Measurements from ENCODE around the gene SH3GL1. TPM values are rescaled to one million over a fixed set of nuclear protein-coding genes. Genes with fewer than 3 reads are reported as not detected.
A peak's percentile ranks its signal among the peaks of the same experiment; 100 is the strongest.

Gene SH3GL1
- total and polyA plus RNA-seq, 9 of the 15 experiments (the other 6 are each of a cell fraction or from before 2014, with no cell fraction given), result 1.7 to 75.3 (median 25.7) TPM

DNA sequence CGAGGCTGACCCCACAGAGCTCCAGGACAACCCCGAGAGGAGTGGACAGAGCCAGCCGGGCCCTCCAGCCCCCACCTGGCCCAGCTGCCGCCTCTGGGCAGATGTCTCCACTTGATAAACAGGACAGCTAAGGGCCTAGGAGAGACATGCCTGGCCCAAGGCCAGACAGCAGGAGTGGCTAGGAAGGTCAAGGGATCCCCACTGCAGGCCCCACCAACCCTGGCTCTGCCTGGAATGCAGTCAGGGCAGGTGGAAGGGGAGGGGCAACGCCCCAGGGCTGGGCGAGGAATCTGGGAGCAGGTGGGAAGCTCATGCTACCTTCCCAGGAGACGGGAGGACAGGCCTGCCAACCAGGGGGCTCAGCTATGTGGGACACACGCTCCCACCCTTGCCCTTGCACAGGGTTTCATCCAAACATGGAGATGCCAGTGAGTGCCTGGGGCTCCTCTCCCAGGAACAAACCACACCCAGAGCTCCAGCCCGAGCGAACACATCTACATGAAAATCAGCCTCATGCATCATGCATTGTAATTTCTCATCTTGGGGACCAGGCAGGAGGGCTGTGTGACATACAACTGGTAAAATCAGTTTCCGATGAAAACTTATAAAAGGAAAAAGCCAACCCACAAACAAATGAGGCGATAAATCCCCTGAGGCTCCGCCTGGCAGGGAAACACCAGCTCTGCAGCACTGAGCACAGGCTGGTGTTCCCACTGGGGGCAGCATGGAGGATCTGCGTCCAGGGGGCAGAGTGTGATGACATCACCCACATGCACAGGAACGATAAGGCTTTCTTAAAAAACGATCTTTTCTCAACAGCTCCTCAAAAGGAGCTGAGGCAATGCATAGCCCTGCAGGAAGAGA, 25.0 kb downstream of the SH3GL1 start (continued):
- TF ChIP-seq, protein P1, sequence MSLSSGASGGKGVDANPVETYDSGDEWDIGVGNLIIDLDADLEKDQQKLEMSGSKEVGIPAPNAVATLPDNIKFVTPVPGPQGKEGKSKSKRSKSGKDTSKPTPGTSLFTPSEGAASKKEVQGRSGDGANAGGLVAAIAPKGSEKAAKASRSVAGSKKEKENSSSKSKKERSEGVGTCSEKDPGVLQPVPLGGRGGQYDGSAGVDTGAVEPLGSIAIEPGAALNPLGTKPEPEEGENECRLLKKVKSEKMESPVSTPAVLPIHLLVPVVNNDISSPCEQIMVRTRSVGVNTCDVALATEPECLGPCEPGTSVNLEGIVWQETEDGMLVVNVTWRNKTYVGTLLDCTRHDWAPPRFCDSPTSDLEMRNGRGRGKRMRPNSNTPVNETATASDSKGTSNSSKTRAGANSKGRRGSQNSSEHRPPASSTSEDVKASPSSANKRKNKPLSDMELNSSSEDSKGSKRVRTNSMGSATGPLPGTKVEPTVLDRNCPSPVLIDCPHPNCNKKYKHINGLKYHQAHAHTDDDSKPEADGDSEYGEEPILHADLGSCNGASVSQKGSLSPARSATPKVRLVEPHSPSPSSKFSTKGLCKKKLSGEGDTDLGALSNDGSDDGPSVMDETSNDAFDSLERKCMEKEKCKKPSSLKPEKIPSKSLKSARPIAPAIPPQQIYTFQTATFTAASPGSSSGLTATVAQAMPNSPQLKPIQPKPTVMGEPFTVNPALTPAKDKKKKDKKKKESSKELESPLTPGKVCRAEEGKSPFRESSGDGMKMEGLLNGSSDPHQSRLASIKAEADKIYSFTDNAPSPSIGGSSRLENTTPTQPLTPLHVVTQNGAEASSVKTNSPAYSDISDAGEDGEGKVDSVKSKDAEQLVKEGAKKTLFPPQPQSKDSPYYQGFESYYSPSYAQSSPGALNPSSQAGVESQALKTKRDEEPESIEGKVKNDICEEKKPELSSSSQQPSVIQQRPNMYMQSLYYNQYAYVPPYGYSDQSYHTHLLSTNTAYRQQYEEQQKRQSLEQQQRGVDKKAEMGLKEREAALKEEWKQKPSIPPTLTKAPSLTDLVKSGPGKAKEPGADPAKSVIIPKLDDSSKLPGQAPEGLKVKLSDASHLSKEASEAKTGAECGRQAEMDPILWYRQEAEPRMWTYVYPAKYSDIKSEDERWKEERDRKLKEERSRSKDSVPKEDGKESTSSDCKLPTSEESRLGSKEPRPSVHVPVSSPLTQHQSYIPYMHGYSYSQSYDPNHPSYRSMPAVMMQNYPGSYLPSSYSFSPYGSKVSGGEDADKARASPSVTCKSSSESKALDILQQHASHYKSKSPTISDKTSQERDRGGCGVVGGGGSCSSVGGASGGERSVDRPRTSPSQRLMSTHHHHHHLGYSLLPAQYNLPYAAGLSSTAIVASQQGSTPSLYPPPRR (CRISPR knock-in tag; IDR thresholded peaks at IDR 0.05; ENCODE audit: borderline replicate concordance), result no peak
- TF ChIP-seq CCNT2 (IDR thresholded peaks at IDR 0.05; ENCODE audit: borderline replicate concordance, extremely low read depth, insufficient read length, low read depth, low read length) (no peak), DNMT1 (IDR thresholded peaks at IDR 0.05) (no peak), COPS2 (conservative IDR thresholded peaks at IDR 0.05) (no peak), IRF2 (CRISPR knock-in tag; IDR thresholded peaks at IDR 0.05) (no peak), NONO (IDR thresholded peaks at IDR 0.05; ENCODE audit: low read depth in 2 of 2, low read length in 1 of 2) (peak in 1 of 2 experiments; percentile 58; a peak in 1 of 4 replicates), CHD2 (IDR thresholded peaks at IDR 0.05; ENCODE audit: low read depth, low read length) (no peak), PRPF4 (IDR thresholded peaks at IDR 0.05; ENCODE audit: insufficient read depth, low read depth, low read length, poor library complexity, severe bottlenecking) (no peak), SMAD3 (CRISPR knock-in tag; conservative IDR thresholded peaks at IDR 0.05) (no peak), MNT (conservative IDR thresholded peaks at IDR 0.05) (peak in 1 of 2 experiments; percentile 81; a peak in 3 of 4 replicates), KLF10 (CRISPR knock-in tag; IDR thresholded peaks at IDR 0.05) (no peak), BRD4 (IDR thresholded peaks at IDR 0.05) (no peak), SRSF1 (IDR thresholded peaks at IDR 0.05; ENCODE audit: low read depth, low read length) (no peak), JUND (IDR thresholded peaks at IDR 0.05; ENCODE audit: borderline replicate concordance, low read depth, low read length) (peak; percentile 99), JUND (tag; IDR thresholded peaks at IDR 0.05; ENCODE audit: borderline replicate concordance, low read depth, low read length) (peak; percentile 99)
- TF ChIP-seq, protein P2, sequence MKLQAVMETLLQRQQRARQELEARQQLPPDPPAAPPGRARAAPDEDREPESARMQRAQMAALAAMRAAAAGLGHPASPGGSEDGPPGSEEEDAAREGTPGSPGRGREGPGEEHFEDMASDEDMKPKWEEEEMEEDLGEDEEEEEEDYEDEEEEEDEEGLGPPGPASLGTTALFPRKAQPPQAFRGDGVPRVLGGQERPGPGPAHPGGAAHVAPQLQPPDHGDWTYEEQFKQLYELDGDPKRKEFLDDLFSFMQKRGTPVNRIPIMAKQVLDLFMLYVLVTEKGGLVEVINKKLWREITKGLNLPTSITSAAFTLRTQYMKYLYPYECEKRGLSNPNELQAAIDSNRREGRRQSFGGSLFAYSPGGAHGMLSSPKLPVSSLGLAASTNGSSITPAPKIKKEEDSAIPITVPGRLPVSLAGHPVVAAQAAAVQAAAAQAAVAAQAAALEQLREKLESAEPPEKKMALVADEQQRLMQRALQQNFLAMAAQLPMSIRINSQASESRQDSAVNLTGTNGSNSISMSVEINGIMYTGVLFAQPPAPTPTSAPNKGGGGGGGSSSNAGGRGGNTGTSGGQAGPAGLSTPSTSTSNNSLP (IDR thresholded peaks at IDR 0.05; ENCODE audit: borderline replicate concordance, low read depth, low read length), result no peak
- TF ChIP-seq, protein P3, sequence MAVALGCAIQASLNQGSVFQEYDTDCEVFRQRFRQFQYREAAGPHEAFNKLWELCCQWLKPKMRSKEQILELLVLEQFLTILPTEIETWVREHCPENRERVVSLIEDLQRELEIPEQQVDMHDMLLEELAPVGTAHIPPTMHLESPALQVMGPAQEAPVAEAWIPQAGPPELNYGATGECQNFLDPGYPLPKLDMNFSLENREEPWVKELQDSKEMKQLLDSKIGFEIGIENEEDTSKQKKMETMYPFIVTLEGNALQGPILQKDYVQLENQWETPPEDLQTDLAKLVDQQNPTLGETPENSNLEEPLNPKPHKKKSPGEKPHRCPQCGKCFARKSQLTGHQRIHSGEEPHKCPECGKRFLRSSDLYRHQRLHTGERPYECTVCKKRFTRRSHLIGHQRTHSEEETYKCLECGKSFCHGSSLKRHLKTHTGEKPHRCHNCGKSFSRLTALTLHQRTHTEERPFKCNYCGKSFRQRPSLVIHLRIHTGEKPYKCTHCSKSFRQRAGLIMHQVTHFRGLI (CRISPR knock-in tag; IDR thresholded peaks at IDR 0.05), result no peak

Measured in K562 (cell line).